HG03558 (cell line): ENCODE measurements around the gene GABBR2.

ENCODE experiments used
- ATAC-seq: cut with Tn5 transposase; IDR thresholded peaks from one replicate; pipeline ENCODE4 v1.9.1; 2021; ENCODE audit warnings: moderate number of reproducible peaks; ENCODE audit not compliant: unreplicated experiment; ENCODE audit errors: extremely low read depth

The GABBR2 gene

DNA sequence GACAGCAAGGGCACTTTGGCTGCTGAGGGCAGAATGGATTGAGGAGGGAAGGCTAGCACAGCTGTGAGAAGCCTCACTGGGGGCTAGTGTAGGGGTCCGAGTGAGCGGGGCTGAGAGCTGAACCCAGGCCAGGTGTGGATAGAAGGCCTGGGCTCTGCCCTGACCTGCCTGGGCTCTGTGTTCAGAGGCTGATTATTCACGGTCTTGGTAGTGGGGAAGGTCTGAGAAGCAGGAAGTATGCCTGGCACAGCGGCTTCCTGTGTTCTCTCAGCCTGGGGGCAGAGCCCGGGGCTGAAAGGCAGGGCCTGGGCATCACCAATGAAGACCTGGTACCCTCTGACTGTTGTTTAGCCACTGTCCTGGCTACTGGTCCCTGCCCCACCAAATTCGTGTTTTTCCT is 316.9 kb downstream of the GABBR2 start:
- ATAC-seq: no peak

DNA sequence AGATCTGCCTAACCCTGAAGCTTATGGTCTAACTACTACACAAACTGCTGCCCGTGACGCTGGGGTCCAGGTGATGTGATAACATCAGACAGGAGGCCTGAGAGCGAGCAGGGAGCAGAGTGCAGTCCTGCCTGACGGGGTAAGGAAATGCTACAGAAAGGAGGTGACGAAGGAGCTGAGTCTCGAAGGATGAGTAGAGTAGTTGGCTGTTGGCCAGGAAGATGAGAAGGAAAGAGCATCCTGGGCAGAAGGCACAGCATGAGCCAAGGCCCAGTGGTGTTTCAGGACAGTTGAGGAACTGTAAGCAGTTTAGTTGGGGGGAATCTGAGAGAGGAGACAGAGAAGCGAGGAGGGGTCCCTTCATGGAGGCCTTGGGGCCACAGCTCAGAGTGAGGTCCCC is 317.3 kb downstream of the GABBR2 start:
- no peak for ATAC-seq

DNA sequence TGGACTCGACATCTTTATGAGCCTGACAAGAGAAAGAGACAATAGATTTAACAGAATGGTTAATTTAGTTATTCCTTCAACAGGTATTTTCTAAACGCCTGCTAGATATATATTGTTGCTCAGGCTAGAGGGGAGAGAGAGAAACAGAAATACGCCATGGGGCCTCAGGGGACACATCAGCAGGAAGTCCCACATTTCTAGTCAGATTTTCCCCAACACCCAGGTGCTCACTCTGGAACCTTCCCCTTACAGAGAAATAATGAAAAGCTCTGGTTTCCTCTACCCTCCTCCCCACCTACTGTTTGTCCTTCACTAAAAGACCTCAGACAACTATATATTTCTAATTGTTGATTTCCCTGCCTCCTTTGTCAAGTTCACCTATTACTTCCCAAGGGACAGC is 323.0 kb downstream of the GABBR2 start:
- no peak for ATAC-seq

DNA sequence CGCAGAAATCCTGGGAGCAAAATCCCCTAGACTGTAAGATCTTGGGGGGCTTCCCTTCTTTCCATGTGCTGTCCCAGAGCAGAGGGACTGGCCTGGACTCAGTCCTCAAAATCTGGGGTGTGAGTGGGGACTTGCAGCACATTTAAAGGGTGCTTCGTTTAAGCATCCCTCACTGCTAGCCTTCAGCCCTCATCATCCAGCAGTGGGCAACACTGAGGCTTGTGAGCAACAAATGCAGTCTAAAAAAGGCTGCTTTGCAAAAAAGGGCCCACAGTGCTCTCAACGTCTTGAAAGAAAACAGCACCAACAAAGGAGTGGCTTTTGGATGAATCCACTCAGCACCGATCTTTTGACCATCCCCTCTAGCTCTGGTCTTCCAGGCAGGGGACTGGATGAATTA is 325.0 kb downstream of the GABBR2 start:
- ATAC-seq: no peak

DNA sequence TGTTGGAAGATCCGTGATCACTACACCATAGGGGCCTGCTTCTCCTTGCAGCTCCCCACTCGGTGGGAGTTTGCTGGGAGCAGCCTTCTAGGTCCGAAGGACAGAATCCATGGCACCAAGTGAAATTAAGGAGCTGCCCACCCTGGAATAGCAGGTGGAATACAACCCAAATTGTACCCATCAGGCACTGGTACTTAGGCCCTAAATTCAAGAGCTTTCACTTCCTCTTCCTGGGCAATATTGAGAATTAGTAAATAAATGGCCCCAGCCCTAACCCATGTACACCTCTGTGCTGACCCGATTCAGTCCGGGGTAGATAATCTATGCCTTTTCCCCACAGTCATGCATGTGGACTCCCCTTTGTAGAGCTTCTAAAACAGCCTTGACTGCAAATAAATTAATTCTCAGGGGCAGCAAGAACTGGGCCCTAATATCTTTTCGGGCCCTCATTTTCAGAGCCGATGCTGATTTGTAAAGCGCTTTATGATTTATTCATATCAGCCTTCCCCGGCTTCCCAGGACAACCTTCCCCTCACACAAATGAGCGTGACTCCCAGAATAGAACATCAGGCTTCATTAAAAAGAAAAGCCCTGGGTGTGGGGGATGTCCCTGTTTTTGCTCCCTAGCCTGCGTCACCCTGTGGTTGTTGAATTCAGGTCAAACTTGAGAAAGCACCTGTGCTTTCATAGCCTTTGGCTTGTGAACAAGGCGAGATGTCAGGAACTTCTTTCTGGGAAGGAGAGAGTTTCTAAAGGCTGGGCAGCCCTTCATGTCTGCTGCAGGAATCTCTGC is 327.2 kb downstream of the GABBR2 start:
- no peak for ATAC-seq

DNA sequence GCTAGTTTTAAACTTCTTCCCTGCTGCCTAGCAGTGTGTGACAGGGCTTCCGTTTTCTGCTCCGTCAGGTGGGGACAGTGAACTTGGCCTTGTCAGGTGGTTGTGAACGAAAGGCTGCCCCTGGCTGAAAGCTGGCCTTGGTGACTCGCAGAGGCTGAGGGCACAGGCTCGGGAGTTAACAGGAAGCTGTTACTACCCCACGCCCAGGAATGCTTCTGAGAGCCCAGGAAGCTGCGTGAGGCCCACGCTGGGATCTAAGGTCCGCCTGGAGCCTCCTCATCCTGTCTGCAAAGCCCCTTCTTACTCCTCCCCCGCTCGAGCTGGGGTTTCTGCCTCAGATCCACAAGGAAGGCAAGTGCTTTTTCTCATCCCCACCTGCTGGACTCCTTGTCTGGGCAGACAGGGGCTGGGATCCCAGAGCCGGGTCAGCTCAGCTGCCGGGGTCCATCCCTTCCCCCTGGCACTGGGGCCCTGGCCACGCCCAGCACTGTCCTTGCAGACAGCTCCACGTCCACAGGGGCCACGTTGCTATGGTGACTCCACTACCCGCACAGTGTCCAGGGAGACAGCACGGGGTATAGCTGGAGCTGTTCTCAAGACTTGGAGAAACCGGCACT is 328.6 kb downstream of the GABBR2 start:
- no peak for ATAC-seq

DNA sequence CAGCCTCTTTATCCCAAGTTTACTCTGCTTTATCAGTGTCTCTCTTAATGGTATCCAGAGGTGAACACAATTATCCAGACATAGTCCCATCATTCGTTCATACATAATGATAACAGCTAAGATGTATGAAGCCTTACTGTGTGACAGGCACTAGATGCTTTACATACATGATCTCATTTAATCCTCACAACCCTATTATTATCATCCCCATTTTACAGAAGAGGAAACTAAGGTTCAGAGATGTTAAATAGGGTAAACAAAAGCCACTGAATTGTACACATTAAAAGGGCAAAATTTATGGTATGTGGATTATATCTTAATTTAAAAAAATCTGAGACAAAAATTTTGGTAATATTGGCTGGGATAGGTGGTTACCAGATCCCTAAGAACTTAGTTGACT is 329.2 kb downstream of the GABBR2 start:
- no peak for ATAC-seq

DNA sequence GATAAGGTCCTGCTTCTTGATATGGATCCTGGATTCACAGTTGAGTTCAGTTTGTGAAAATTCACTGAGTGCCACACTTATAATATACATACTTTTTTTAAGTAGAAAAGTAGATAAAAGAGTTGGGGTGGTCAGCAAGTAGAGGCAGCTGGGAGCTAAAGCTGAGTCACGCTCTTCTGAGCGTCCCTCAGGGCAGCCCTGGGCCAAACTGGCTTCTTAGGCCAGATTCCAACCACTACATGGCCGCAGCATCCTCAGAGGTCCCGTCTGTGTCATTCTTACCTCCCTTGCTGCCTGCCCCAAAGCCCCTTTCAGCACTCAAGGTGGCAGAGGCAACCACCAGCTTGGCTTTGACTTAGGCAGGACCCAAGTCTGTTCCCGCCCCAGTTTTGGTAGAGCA is 329.9 kb downstream of the GABBR2 start:
- no peak for ATAC-seq

DNA sequence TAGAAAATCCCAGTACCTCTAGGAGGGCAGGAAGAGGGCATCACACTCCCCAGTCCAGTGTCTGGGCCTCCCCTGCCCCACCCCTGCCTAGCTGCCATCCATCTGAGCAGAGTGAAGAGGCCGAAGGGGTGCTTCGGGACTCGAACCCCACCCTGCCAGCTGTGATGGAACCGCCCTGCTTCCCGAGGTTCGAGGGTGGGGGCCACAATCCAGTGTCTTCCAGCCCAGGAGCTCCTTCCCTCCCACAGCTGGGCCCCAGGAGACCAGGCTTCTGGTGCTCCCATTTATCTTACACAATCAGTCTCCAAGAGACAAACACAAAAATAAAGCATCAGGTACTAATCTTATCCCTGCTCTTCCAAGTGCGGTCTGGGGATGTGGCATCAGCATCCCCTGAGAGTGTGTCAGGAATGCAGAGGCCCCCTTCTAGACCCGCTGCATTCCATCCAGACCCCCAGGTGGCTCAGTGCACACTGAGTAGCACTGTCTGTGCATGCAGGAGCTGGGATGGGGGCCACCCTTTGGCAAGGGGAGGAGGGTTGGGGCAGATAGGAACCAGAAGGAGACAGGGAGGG is 330.4 kb downstream of the GABBR2 start:
- no peak for ATAC-seq

DNA sequence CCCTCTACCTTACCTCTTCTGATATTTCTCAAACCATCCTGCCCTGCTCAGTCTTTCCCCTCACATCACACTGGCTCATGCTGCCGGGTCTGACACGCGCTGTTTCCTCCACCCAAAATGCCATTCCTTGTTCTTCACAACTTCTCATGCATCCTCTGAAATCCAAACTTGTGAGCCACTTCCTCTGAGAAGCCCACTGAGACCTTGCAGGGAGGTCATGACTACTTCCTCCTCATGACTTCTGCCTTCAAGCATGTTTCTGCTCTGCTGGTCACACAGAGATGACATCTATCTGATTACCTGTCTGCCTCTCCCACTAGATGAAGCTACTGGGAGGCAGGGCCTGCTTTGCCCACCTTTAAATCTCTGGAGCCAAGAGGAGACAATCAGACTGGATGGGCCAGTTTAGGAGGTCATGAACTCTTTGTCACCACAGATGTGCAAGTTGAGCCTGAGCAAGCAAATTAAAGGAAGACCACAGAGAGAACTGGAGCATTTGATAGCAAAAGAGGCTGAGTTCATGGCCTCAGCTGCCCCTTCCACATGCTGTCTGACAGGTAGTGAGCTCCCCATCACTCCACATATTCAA is 333.5 kb downstream of the GABBR2 start:
- no peak for ATAC-seq

DNA sequence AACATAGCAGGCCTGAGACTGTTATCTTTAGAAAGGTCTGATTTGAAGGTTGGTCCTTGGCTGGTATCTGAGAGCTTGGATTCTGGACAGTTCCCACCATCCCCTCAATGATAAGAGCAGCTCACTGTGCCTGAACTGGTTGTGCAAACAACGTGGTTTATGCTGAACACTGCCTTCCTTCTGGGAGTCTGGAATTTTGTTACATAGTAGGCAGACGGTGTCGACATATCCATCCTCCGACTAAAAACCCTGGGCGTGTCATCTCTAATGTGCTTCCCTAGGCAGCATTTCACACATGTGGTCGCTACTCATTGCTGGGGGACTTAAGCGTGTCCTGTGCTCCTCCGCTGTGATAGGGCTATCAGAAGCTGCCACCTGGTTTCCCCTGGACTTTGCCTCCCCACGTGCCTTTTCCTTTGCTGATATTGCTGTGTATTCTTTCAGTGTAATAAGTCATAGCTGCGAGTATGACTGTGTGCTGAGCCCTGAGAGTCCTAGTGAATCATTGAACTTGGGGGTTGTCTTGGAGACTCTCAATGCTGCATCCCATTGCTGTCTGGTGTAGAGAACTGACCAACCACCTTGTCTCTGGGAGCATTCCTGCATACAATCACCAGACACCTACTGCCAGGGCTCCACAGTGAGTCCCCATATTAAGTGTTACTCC is 334.2 kb downstream of the GABBR2 start:
- ATAC-seq: no peak

DNA sequence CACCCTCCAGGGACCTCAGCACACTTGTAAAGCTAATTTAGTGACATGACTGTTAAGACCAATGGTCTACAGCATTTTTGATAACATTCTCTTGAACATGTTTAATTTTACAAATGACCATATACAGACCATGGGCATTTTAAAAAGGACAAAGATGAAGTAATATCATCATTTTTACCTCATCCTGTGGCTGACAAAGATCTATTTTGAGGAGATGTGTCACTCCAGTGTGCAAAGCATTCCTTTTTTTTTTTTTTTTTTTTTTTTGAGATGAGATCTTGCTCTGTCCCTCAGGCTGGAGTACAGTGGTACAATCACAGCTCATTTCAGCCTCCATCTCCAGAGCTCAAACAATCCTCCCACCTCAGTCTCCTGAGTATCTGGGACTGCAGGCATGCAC is 335.1 kb downstream of the GABBR2 start:
- no peak for ATAC-seq

DNA sequence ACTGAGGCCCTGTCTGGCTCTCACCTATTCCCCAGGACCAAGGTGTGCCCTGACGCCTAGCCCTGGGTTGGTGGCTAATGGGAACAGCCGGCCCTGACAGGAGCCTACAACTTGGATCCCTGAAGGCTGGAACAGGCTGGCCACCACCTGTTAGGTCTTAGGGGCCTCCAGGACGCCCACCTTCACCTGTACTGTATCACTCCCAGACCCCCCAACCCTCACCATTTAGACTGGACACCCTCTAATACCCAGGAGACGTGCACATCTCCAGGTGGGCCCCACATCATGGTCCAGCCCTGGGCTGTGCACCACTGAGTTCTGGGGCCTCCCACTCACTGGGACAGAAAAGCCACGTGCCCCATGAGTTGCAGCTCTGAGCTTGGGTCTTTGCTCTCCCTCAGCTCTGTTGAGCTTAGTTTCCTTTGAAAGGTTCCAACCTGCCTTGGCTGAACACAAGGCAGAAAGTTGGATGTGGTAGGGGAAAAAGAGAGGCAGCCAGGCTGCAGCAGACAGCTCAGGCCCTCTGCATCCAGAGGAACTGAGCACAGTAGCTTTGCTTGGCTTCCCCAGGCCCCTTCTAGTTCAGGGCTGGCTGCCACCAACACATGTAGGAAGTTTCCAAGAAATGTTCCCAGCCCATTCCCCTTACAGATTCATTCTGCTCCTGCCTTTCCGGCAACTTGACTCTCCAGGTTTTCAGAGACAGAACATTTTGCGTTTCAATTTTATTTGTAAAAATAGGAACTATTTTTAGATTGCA is 336.5 kb downstream of the GABBR2 start:
- no peak for ATAC-seq

DNA sequence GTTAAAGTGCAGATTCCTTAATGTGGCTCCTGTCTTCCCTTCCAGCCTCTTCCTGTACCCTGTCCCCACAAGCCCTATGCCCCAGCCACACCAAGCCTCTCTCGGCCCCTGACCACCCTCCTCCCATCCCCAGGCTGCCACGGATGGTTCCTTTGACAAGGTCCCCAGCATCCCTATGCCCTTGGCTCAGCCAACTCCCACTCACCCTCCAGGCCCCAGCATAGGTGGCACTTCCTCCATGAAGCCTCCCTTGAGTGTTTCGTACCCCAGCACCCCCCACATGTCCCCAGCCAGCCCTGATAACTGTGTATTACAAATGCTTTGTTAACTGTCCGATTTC is 337.8 kb downstream of the GABBR2 start:
- ATAC-seq: no peak

DNA sequence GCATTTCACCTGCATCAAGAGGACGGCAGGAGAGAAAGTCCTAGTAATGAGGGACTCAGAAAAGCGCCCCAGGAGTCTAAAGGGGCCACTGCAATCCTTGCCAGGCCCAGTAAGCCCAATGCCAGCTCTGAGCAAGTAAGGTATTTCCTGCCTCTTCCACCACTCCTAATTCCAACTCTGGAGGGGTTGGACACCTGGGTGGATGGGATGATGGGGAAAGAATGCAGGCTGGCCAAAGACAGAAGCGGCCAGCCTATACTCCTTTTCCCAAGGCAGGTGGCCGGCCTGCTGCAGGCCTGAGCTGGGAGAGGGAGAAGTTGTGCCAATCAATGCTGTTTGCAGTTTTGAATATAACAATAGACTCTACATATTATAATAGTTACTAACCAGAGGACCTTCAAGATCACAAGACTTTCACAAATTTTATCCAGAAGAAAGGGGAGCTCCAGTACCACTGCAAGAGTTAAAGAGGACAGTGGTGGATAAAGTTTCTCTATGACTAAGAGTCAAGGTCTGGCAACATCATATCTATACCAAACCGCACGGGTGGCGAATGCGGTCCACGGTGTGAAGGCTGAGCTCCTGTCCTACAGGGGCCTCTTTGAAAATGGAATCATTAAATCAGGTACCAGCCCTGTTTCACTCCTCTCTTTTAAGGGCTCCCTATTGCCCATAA is 338.3 kb downstream of the GABBR2 start:
- no peak for ATAC-seq

DNA sequence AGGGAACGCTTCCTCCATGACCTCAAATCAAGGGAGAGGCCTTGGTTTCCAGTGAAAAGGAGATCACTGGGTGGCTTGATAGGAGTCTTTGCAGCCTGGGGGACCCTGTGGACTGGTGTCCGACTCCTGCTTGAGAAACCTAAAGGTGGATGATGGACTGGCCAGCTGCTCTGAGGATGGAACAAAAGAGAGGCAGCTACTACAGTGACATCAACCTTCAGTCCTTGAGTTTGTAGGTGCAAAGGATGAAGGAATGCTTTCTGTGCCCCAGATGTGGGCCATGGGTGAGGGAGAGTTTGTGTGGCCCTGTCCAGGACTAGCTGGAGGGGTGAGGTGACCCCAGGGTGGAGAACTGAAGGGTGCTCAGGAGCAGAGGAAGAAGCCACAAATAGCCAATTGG is 338.8 kb downstream of the GABBR2 start:
- no peak for ATAC-seq

DNA sequence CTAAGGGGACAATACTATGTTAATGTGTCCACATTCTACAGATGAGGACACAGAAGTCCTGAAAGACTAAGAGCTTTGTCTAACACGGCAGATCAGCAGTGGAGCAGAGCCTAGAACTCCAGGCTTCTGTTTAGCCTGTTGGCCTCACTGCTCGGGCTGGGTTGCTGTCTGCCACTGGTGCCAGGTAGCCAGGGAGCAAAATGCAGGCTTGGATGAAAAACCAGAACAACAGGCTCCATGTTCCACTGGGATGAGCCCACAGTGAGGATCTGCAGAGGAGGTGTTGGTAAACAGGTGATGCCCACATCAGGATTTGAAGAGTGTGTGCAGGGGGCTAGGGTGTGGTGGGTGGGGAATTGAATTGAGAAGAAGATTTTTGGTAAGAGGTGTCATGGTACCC is 339.3 kb downstream of the GABBR2 start:
- no peak for ATAC-seq

DNA sequence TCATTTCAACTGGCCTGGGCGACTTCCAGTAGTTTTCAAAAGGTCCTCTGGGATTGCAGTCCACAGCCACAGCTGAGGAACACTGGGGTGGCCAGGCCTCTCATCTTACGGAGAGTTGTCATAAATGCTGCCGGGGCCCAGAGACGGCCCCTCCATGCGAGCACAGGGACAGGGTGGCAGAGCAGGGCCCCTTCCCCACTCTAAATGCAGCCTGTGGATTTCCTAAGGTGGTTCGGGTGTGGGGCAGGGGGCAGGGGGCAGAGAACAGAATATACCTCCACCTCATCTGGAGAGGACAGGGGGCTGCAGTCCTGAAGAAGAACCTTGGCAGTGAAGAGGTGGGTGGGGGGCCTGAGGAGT is 339.7 kb downstream of the GABBR2 start:
- no peak for ATAC-seq

DNA sequence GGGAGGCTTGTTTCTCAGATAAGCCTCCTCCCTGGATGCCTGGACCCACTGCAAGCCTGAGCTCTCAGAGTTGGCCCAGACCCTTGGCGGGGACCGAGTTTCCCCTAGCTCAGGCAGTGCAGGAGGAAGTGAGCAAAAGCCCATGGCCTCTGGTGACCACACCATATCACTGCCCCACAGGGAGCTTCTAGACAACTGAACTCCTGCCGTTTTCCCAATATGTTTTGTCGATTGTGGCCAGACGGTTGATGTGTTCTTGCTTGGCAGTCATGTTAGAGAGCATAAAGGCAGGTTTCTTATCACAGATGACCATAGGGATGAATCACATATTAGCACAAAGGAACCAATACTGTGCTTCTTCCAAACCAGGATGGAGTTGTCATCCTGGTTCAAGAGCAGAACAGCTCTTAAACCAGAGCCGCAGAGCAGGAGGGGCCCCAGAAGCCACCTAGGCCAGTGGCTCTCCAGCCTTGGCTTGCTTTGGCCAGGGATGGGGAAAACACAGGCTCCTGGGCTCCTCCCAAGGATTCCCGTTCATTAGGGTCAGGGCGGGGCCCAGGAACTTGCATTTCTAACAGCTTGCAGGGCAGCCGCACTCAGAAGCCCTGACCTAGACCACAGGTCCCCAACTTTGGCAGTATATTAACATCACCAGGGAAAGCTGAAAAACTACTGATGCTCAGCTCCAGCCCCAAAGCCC is 340.2 kb downstream of the GABBR2 start:
- ATAC-seq: no peak
